ENCODE results near the gene CERS1. TPM values are rescaled to one million over a fixed set of nuclear protein-coding genes. Genes with fewer than 3 reads are reported as not detected.

CERS1 gene
- total RNA-seq, 2 experiments from 2014 or later = not detected

- TF ChIP-seq CTCF (IDR thresholded peaks at IDR 0.05) = no peak
- no peak for DNase-seq
- H3K27me3 ChIP-seq (ENCODE audit: control insufficient read depth in 1 of 2, insufficient read depth in 2 of 2, low read length in 2 of 2) = no peaks in the 10 kb centered on the region
- H3K9me3 Mint-ChIP-seq = no peaks in the 10 kb centered on the region
- no peaks in the 10 kb centered on the region for H3K27me3 Mint-ChIP-seq
- ChIA-PET POLR2A (no interaction called here), CTCF (no interaction called here)
- H3K36me3 Mint-ChIP-seq (ENCODE audit: low read depth) = peaks cover 36% of the 10 kb centered on the region
- H3K27ac Mint-ChIP-seq = no peak overlapping the region
- peaks cover 8% of the 10 kb centered on the region for H3K4me1 Mint-ChIP-seq (ENCODE audit: low read depth)
- ATAC-seq (ENCODE audit: poor library complexity) = no peak
- H3K4me3 Mint-ChIP-seq = no peak overlapping the region
- H3K9me3 ChIP-seq (ENCODE audit: control insufficient read depth in 1 of 2, insufficient read depth in 1 of 2, low read length in 2 of 2) = no peaks in the 10 kb centered on the region
- H3K4me1 ChIP-seq (ENCODE audit: insufficient read depth, low read length) = peaks cover 17% of the 10 kb centered on the region
- H3K4me3 ChIP-seq (ENCODE audit: low read length) = no peak overlapping the region
- peaks cover 71% of the 10 kb centered on the region for H3K36me3 ChIP-seq (ENCODE audit: insufficient read depth, low read length)
- H3K27ac ChIP-seq (ENCODE audit: low read depth in 1 of 2, low read length in 2 of 2) = no peak overlapping the region
- intact Hi-C loops (cut with DNase I, micrococcal nuclease) = no loop called here
Measured at GRCh38 chr19:18910010-18910409, 14.1 kb upstream of the CERS1 start.

GRCh38 chr19:18908917-18909619 is 13.1 kb upstream of the CERS1 start:
- H3K4me3 ChIP-seq (ENCODE audit: low read length) = no peak overlapping the region
- intact Hi-C loops (cut with DNase I, micrococcal nuclease) = no loop called here
- no peaks in the 10 kb centered on the region for H3K9me3 ChIP-seq (ENCODE audit: control insufficient read depth in 1 of 2, insufficient read depth in 1 of 2, low read length in 2 of 2)
- Mint-ChIP-seq H3K4me1 (ENCODE audit: low read depth) (peaks cover 8% of the 10 kb centered on the region), H3K9me3 (no peaks in the 10 kb centered on the region), H3K27me3 (no peaks in the 10 kb centered on the region), H3K36me3 (ENCODE audit: low read depth) (peaks cover 33% of the 10 kb centered on the region), H3K27ac (no peak overlapping the region), H3K4me3 (no peak overlapping the region)
- DNase-seq (no peak), ATAC-seq (ENCODE audit: poor library complexity) (no peak)
- no peak for TF ChIP-seq CTCF (IDR thresholded peaks at IDR 0.05)
- CTCF ChIA-PET = no interaction called here
- POLR2A ChIA-PET = interaction anchor here (1.8 kb wide), 1 partner anchor 10 kb away, joined by 6 read pairs; the partner anchor contains the start of genes COPE and DDX49
- peaks cover 74% of the 10 kb centered on the region for H3K36me3 ChIP-seq (ENCODE audit: insufficient read depth, low read length)
- H3K27me3 ChIP-seq (ENCODE audit: control insufficient read depth in 1 of 2, insufficient read depth in 2 of 2, low read length in 2 of 2) = no peaks in the 10 kb centered on the region
- no peak overlapping the region for H3K27ac ChIP-seq (ENCODE audit: low read depth in 1 of 2, low read length in 2 of 2)
- peaks cover 14% of the 10 kb centered on the region for H3K4me1 ChIP-seq (ENCODE audit: insufficient read depth, low read length)

GRCh38 chr19:18906605-18907519 is 10.9 kb upstream of the CERS1 start:
- Histone ChIP-seq H3K4me1 (ENCODE audit: insufficient read depth, low read length) (no peaks in the 10 kb centered on the region), H3K9me3 (ENCODE audit: control insufficient read depth in 1 of 2, insufficient read depth in 1 of 2, low read length in 2 of 2) (peaks cover 0 to 6% of the 10 kb centered on the region in 2 experiments), H3K4me3 (ENCODE audit: low read length) (no peak overlapping the region), H3K27me3 (ENCODE audit: control insufficient read depth in 1 of 2, insufficient read depth in 2 of 2, low read length in 2 of 2) (no peaks in the 10 kb centered on the region), H3K36me3 (ENCODE audit: insufficient read depth, low read length) (peaks cover 69% of the 10 kb centered on the region), H3K27ac (ENCODE audit: low read depth in 1 of 2, low read length in 2 of 2) (no peak overlapping the region)
- no peak for TF ChIP-seq CTCF (IDR thresholded peaks at IDR 0.05)
- Mint-ChIP-seq H3K27me3 (no peaks in the 10 kb centered on the region), H3K27ac (no peak overlapping the region), H3K4me1 (ENCODE audit: low read depth) (no peaks in the 10 kb centered on the region), H3K36me3 (ENCODE audit: low read depth) (peaks cover 32% of the 10 kb centered on the region), H3K9me3 (no peaks in the 10 kb centered on the region), H3K4me3 (no peak overlapping the region)
- ATAC-seq (ENCODE audit: poor library complexity) (no peak), DNase-seq (no peak)
- CTCF ChIA-PET = no interaction called here
- intact Hi-C loops (cut with DNase I, micrococcal nuclease) = no loop called here
- POLR2A ChIA-PET = interaction anchor here (1.7 to 1.8 kb wide), 2 partner anchors 12 to 13 kb away, joined by 6 read pairs; partner anchors contain the start of genes COPE and DDX49

Data from CD4-positive, alpha-beta T cell (primary cell).